Sigmoid colon (tissue), 7 donors: ENCODE measurements around the gene RNF212. TPM values are rescaled to one million over a fixed set of nuclear protein-coding genes. Genes with fewer than 3 reads are reported as not detected.

Experiments
- DNase-seq: peaks from one replicate; pipeline ENCODE4 v3.0.0-alpha.2; 2019
- H3K27ac ChIP-seq, 4 donors: fragments of 200-600 bp; sonication (generic); one replicate each; pipeline ENCODE4 v1.5.1; 2016 to 2019; ENCODE audit warnings: mild to moderate bottlenecking in 1 of 4
- H3K27me3 ChIP-seq, 3 donors: fragments of 200-600 bp; sonication (generic); one replicate each; pipeline ENCODE4 v1.5.1; 2019; ENCODE audit warnings: mild to moderate bottlenecking in 1 of 3
- H3K36me3 ChIP-seq, 4 donors: fragments of 200-600 bp; sonication (generic); one replicate each; pipeline ENCODE4 v1.5.1; 2016 to 2019
- H3K4me1 ChIP-seq, 4 donors: fragments of 200-600 bp; sonication (generic); one replicate each; pipeline ENCODE4 v1.5.1; 2017 to 2019
- H3K4me3 ChIP-seq, 4 donors: fragments of 200-600 bp; sonication (generic); one replicate each; pipeline ENCODE4 v1.5.1; 2017 to 2019; ENCODE audit warnings: mild to moderate bottlenecking in 2 of 4, moderate library complexity in 1 of 4
- H3K9me3 ChIP-seq, 4 donors: fragments of 200-600 bp in 3 of 4; sonication (generic) in 3 of 4; one replicate each; pipeline versions ENCODE4 v1.5.1 to v1.6.1; 2013 to 2019
- EP300 ChIP-seq, 4 donors: sonication (generic); formaldehyde crosslinking; IDR thresholded peaks; one replicate each; pipeline ENCODE4 v1.6.1; 2017; ENCODE audit warnings: antibody characterized with exemption in 4 of 4
- POLR2A ChIP-seq, 2 donors: fragments of 450-650 bp; IDR thresholded peaks; one replicate each; pipeline ENCODE4 v1.6.1; 2016; ENCODE audit warnings: antibody characterized with exemption in 2 of 2, mild to moderate bottlenecking in 2 of 2, moderate library complexity in 2 of 2
- POLR2AphosphoS5 ChIP-seq, 4 donors: sonication (generic); formaldehyde crosslinking; IDR thresholded peaks; one replicate each; pipeline ENCODE4 v1.6.1; 2017; ENCODE audit warnings: antibody characterized with exemption in 4 of 4
- WGBS, 2 donors: extraction: QIAGEN DNeasy Blood & Tissue Kit; methylation state at CpG; one replicate each; pipeline ENCODE4 v1.1.7; 2013; 5-methylcytosine and 5-hydroxymethylcytosine counted together
- intact Hi-C: fragments of 100-400 bp; cut with DNase I; formaldehyde crosslinking; loops from one replicate; pipeline ENCODE4 v1.15.1; 2023
- polyA plus RNA-seq, 3 donors: library from polyadenylated mRNA; stranded (reverse); fragments of 200-250 nt; gene quantifications; one replicate each; pipeline ENCODE4 v1.2.3, GENCODE V29; 2013
- total RNA-seq, 4 donors: library from RNA; depleted of rRNA; stranded (reverse); fragments of >200 nt; gene quantifications; one replicate each; pipeline ENCODE4 v1.1.0, GENCODE V29; 2016
- TF ChIP-seq, protein P1 (sequence below), 4 experiments: fragments of 450-650 bp in 3 of 4; fragments of 200-600 bp in 1 of 4; IDR thresholded peaks; one replicate each; pipeline ENCODE4 v1.5.1; 2016 to 2019; ENCODE audit warnings: antibody characterized with exemption in 4 of 4, mild to moderate bottlenecking in 3 of 4, moderate library complexity in 2 of 4
- donor health status: healthy with polysubstance abuse.
- donor health status: Bipolar disorder and iron deficiency.
- donor health status: healthy.

Gene RNF212, protein sequence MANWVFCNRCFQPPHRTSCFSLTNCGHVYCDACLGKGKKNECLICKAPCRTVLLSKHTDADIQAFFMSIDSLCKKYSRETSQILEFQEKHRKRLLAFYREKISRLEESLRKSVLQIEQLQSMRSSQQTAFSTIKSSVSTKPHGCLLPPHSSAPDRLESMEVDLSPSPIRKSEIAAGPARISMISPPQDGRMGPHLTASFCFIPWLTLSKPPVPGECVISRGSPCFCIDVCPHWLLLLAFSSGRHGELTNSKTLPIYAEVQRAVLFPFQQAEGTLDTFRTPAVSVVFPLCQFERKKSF
- 10 to 100 TPM in 1 of 4 donors, 1 to 10 TPM in 3; 3.1 to 12.8 (median 6.8) TPM for total RNA-seq
- polyA plus RNA-seq, result 1 to 10 TPM in 1 of 3 donors, under 1 TPM in 1, not detected in 1; 0.60 to 3.4 TPM

- no peaks in the 10 kb centered on the region for H3K9me3 ChIP-seq
- H3K4me3 ChIP-seq, result peak within 1 kb of the TSS; percentile 33 to 49 (median 44)
- no peak within 1 kb of the TSS for H3K27ac ChIP-seq
- no peak for DNase-seq
- 22 to 35% methylated on average over 71 of the region's 72 CpGs for WGBS, 2 donors
- intact Hi-C loops, result no loop called here
- peak in 1 of 4 donors; percentile 14 for TF ChIP-seq POLR2AphosphoS5 (IDR thresholded peaks at IDR 0.05)
- TF ChIP-seq, protein P1, sequence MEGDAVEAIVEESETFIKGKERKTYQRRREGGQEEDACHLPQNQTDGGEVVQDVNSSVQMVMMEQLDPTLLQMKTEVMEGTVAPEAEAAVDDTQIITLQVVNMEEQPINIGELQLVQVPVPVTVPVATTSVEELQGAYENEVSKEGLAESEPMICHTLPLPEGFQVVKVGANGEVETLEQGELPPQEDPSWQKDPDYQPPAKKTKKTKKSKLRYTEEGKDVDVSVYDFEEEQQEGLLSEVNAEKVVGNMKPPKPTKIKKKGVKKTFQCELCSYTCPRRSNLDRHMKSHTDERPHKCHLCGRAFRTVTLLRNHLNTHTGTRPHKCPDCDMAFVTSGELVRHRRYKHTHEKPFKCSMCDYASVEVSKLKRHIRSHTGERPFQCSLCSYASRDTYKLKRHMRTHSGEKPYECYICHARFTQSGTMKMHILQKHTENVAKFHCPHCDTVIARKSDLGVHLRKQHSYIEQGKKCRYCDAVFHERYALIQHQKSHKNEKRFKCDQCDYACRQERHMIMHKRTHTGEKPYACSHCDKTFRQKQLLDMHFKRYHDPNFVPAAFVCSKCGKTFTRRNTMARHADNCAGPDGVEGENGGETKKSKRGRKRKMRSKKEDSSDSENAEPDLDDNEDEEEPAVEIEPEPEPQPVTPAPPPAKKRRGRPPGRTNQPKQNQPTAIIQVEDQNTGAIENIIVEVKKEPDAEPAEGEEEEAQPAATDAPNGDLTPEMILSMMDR (IDR thresholded peaks at IDR 0.05), result no peak
- H3K4me1 ChIP-seq, result peaks cover 0 to 6% (median 5%) of the 10 kb centered on the region in 4 donors
- no peaks in the 10 kb centered on the region for H3K36me3 ChIP-seq
- H3K27me3 ChIP-seq, result peaks cover 6 to 45% (median 21%) of the 10 kb centered on the region in 3 donors
Measured at GRCh38 chr4:1113311-1114009, at the start of gene RNF212. TSS of gene RNF212 (minus strand) at chr4:1113564. CDS start at chr4:1113464, 100 bp downstream.

DNA sequence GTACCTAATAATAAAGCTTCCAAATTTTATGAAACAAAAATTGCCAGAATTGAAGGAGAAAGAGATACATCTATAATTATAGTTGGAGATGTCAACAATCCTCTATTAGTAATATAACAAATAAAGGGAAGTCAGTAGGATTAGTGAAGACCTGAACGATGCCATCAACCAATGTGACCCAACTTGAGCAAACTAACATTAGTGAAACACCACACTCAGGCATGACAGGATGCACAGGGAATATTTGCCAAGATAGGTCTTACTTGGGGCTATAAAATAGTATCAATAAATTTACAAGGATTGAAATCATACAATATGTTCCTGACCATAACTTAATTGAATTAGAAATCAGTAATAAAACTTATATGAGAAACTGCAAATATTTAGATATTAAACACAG lies 47.0 kb upstream of the RNF212 start:
- TF ChIP-seq, protein P1 (IDR thresholded peaks at IDR 0.05), result no peak
- TF ChIP-seq EP300 (IDR thresholded peaks at IDR 0.05) (no peak), POLR2A (IDR thresholded peaks at IDR 0.05) (no peak), POLR2AphosphoS5 (IDR thresholded peaks at IDR 0.05) (no peak)
- no peak for DNase-seq
- H3K27ac ChIP-seq, result no peak overlapping the region
- no peak overlapping the region for H3K4me3 ChIP-seq
- no peaks in the 10 kb centered on the region for H3K9me3 ChIP-seq
- WGBS, 2 donors, result 92 to 93% methylated on average over 1 of the region's 1 CpG
- no peaks in the 10 kb centered on the region for H3K27me3 ChIP-seq
- no peaks in the 10 kb centered on the region for H3K36me3 ChIP-seq
- intact Hi-C loops, result loop anchor here (10.0 kb wide), 1 partner anchor 184 kb away; the partner anchor contains the start of gene UVSSA
- H3K4me1 ChIP-seq, result peaks cover 0 to 7% (median 5%) of the 10 kb centered on the region in 4 donors

DNA sequence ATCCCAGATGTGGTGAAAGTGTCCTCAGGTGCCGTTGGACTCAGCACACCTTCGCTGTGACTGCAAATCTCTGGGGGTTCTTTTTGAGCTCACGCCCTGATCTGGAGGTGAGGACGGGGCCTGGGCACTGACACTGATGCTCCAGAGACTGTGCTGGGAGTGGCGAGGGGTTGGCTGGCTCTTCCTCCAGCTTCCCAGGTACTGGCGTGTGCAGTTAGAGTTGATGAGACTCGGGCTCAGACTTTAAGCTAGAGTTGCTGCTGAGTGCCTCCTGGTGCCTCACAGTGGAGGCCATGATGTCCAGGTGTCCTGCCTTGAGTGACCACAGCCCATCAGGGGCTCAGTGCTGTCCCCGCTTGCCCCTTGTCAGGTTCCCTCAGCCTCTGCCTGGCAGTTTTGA lies 42.7 kb upstream of the RNF212 start:
- 88 to 96% methylated on average over 8 of the region's 8 CpGs for WGBS, 2 donors
- H3K36me3 ChIP-seq, result no peaks in the 10 kb centered on the region
- H3K9me3 ChIP-seq, result no peaks in the 10 kb centered on the region
- DNase-seq, result no peak
- TF ChIP-seq EP300 (IDR thresholded peaks at IDR 0.05) (no peak), POLR2A (IDR thresholded peaks at IDR 0.05) (no peak), POLR2AphosphoS5 (IDR thresholded peaks at IDR 0.05) (no peak)
- TF ChIP-seq, protein P1 (IDR thresholded peaks at IDR 0.05), result no peak
- intact Hi-C loops, result no loop called here
- H3K4me3 ChIP-seq, result no peak overlapping the region
- peak overlapping the region in 1 of 4 donors; percentile 40 for H3K27ac ChIP-seq
- no peaks in the 10 kb centered on the region for H3K27me3 ChIP-seq
- H3K4me1 ChIP-seq, result peaks cover 0 to 17% (median 14%) of the 10 kb centered on the region in 4 donors

DNA sequence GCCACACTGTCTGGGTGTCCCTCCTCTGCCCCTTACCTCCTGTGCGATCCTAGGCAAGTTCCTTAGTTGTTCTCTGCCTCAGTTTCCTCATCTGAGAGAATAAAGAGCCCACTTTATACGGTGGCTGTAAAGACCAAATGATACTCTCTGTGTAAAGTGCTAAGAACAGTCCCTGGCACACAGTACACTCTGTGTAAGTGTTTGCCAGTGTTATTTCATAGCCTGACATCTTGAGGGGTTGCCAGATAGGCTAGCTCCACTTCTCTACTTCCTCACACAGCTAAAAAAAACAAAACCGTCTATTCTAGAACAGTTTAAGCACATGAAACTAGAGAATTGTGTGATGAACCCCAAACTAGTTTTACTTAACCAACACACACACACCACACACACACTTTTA lies 42.0 kb upstream of the RNF212 start:
- no peak overlapping the region for H3K4me3 ChIP-seq
- H3K36me3 ChIP-seq, result no peaks in the 10 kb centered on the region
- DNase-seq, result no peak
- no peaks in the 10 kb centered on the region for H3K27me3 ChIP-seq
- peak in 2 of 4 donors; percentile 29 to 45 for TF ChIP-seq POLR2AphosphoS5 (IDR thresholded peaks at IDR 0.05)
- TF ChIP-seq POLR2A (IDR thresholded peaks at IDR 0.05), result no peak
- TF ChIP-seq EP300 (IDR thresholded peaks at IDR 0.05), result no peak
- TF ChIP-seq, protein P1 (IDR thresholded peaks at IDR 0.05), result no peak
- intact Hi-C loops, result no loop called here
- H3K4me1 ChIP-seq, result peaks cover 0 to 17% (median 14%) of the 10 kb centered on the region in 4 donors
- WGBS, 2 donors, result 52 to 66% methylated on average over 3 of the region's 3 CpGs
- H3K9me3 ChIP-seq, result no peaks in the 10 kb centered on the region
- peak overlapping the region in 2 of 4 donors; percentile 40 to 53 for H3K27ac ChIP-seq
